Uterus (tissue), 4 donors: Measurements from ENCODE around the gene MAP2K4. TPM values are rescaled to one million over a fixed set of nuclear protein-coding genes. Genes with fewer than 3 reads are reported as not detected.

ENCODE experiments used
- DNase-seq, 2 donors: peaks; one replicate each; pipeline ENCODE4 v3.0.0-alpha.2; 2019 to 2020
- H3K27ac ChIP-seq, 2 donors: fragments of 200-600 bp; sonication (generic); 1 replicate in 1 of 2; 2 replicates in 1 of 2; pipeline ENCODE4 v1.5.1; 2016 to 2018
- H3K27me3 ChIP-seq, 2 donors: fragments of 200-600 bp; sonication (generic); one replicate each; pipeline ENCODE4 v1.5.1; 2018 to 2019; ENCODE audit warnings: control low read depth in 1 of 2
- H3K36me3 ChIP-seq, 2 donors: fragments of 200-600 bp; sonication (generic); one replicate each; pipeline ENCODE4 v1.5.1; 2019; ENCODE audit warnings: control low read depth in 1 of 2
- H3K4me1 ChIP-seq, 2 donors: fragments of 200-600 bp; sonication (generic); one replicate each; pipeline ENCODE4 v1.5.1; 2018 to 2019; ENCODE audit warnings: control low read depth in 1 of 2
- H3K4me3 ChIP-seq, 2 donors: fragments of 200-600 bp; sonication (generic); 1 replicate in 1 of 2; 2 replicates in 1 of 2; pipeline ENCODE4 v1.5.1; 2018 to 2019; ENCODE audit warnings: mild to moderate bottlenecking in 1 of 2
- H3K9me3 ChIP-seq, 2 donors: fragments of 200-600 bp; sonication (generic); one replicate each; pipeline ENCODE4 v1.5.1; 2019; ENCODE audit warnings: control low read depth in 1 of 2
- CTCF ChIP-seq, 4 experiments: fragments of 200-600 bp in 2 of 4; fragments of 450-650 bp in 2 of 4; sonication (generic) in 2 of 4; IDR thresholded peaks; one replicate each; pipeline ENCODE4 v1.5.1; 2016 to 2019; ENCODE audit warnings: antibody characterized with exemption in 4 of 4, mild to moderate bottlenecking in 2 of 4, moderate library complexity in 1 of 4
- POLR2A ChIP-seq, 2 donors: fragments of 450-650 bp; IDR thresholded peaks; one replicate each; pipeline ENCODE4 v1.6.1; 2016; ENCODE audit warnings: antibody characterized with exemption in 2 of 2, mild to moderate bottlenecking in 1 of 2, moderate library complexity in 1 of 2
- intact Hi-C: fragments of 100-400 bp; cut with DNase I; formaldehyde crosslinking; loops from one replicate; pipeline ENCODE4 v1.15.1; 2023; ENCODE audit warnings: low total_unique reads
- total RNA-seq, 4 donors: library from RNA; depleted of rRNA in 3 of 4; stranded (reverse); fragments of >200 nt in 3 of 4; gene quantifications; one replicate each; pipeline versions ENCODE4 v1.1.0 to v1.2.4, GENCODE V29; 2014 to 2023
- donor health status: DM: yes; HTN: yes; CAD: no.

Gene MAP2K4
- total RNA-seq, 4 donors from 2014 or later: 19.4 to 83.9 (median 65.5) TPM

- no peak overlapping the region for H3K27ac ChIP-seq
- no peaks in the 10 kb centered on the region for H3K9me3 ChIP-seq
- no peak overlapping the region for H3K4me3 ChIP-seq
- no peak for DNase-seq
- H3K27me3 ChIP-seq: no peaks in the 10 kb centered on the region
- intact Hi-C loops: no loop called here
- TF ChIP-seq POLR2A (IDR thresholded peaks at IDR 0.05) (no peak), CTCF (IDR thresholded peaks at IDR 0.05) (no peak)
- H3K36me3 ChIP-seq: no peaks in the 10 kb centered on the region
- H3K4me1 ChIP-seq: no peaks in the 10 kb centered on the region
Observed at GRCh38 chr17:12081720-12082119, 61.0 kb downstream of the MAP2K4 start.

GRCh38 chr17:12085076-12085949 lies 64.6 kb downstream of the MAP2K4 start:
- intact Hi-C loops: no loop called here
- Histone ChIP-seq H3K27me3 (no peaks in the 10 kb centered on the region), H3K9me3 (no peaks in the 10 kb centered on the region), H3K4me3 (no peak overlapping the region), H3K36me3 (no peaks in the 10 kb centered on the region), H3K4me1 (no peaks in the 10 kb centered on the region), H3K27ac (no peak overlapping the region)
- no peak for TF ChIP-seq POLR2A (IDR thresholded peaks at IDR 0.05)
- no peak for TF ChIP-seq CTCF (IDR thresholded peaks at IDR 0.05)
- no peak for DNase-seq

- intact Hi-C loops: no loop called here
- Histone ChIP-seq H3K4me1 (no peaks in the 10 kb centered on the region), H3K36me3 (no peaks in the 10 kb centered on the region), H3K27me3 (no peaks in the 10 kb centered on the region), H3K27ac (no peak overlapping the region), H3K4me3 (no peak overlapping the region), H3K9me3 (no peaks in the 10 kb centered on the region)
- DNase-seq: no peak
- TF ChIP-seq POLR2A (IDR thresholded peaks at IDR 0.05): no peak
- no peak for TF ChIP-seq CTCF (IDR thresholded peaks at IDR 0.05)
Observed at GRCh38 chr17:12088035-12088434, 67.4 kb downstream of the MAP2K4 start.

- H3K9me3 ChIP-seq: no peaks in the 10 kb centered on the region
- no peak overlapping the region for H3K27ac ChIP-seq
- no peak for DNase-seq
- no peaks in the 10 kb centered on the region for H3K4me1 ChIP-seq
- TF ChIP-seq POLR2A (IDR thresholded peaks at IDR 0.05) (no peak), CTCF (IDR thresholded peaks at IDR 0.05) (no peak)
- H3K4me3 ChIP-seq: no peak overlapping the region
- no peaks in the 10 kb centered on the region for H3K36me3 ChIP-seq
- no peaks in the 10 kb centered on the region for H3K27me3 ChIP-seq
- intact Hi-C loops: no loop called here
Observed at GRCh38 chr17:12089809-12090384, 69.2 kb downstream of the MAP2K4 start.

GRCh38 chr17:12094336-12094735 lies 73.7 kb downstream of the MAP2K4 start:
- no peak for DNase-seq
- no peaks in the 10 kb centered on the region for H3K9me3 ChIP-seq
- no peak overlapping the region for H3K4me3 ChIP-seq
- H3K4me1 ChIP-seq: no peaks in the 10 kb centered on the region
- TF ChIP-seq POLR2A (IDR thresholded peaks at IDR 0.05): no peak
- no peak for TF ChIP-seq CTCF (IDR thresholded peaks at IDR 0.05)
- no peak overlapping the region for H3K27ac ChIP-seq
- intact Hi-C loops: no loop called here
- no peaks in the 10 kb centered on the region for H3K36me3 ChIP-seq
- no peaks in the 10 kb centered on the region for H3K27me3 ChIP-seq
